ENCODE data around the gene CHN2.
"Not testable (repeated sequence)": the region's sequence is repeated elsewhere in the genome, so short reads cannot be mapped to it uniquely, and the experiment has no call there.

CHN2 gene

GRCh38 chr7:29505931-29506330 is 311.4 kb downstream of the CHN2 start:
- no peak for DNase-seq (ENCODE audit: low read depth, low spot score)
- no peak overlapping the region for H3K27ac ChIP-seq

GRCh38 chr7:29508608-29509007 is 314.0 kb downstream of the CHN2 start:
- DNase-seq (ENCODE audit: low read depth, low spot score): no peak
- H3K27ac ChIP-seq: no peak overlapping the region

DNA sequence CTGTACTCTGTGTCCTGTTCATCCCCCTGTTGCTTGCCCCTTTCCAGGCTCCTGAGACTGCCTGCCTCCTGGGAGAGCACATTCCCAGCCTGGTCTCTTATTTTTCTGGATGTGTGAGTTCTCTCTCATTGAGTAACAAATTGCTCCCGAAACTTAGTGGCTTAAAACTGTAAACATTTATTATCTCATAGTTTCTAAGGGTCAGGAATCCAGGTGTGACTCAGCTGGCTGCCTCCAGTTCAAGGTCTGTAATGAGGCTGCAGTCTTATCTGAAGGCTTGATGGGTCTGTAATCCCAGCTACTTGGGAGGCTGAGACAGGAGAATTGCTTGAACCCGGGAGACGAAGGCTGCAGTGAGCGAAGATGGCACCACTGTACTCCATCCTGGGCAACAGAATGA is 315.5 kb downstream of the CHN2 start:
- no peak for DNase-seq (ENCODE audit: low read depth, low spot score)
- H3K27ac ChIP-seq: no peak overlapping the region

DNA sequence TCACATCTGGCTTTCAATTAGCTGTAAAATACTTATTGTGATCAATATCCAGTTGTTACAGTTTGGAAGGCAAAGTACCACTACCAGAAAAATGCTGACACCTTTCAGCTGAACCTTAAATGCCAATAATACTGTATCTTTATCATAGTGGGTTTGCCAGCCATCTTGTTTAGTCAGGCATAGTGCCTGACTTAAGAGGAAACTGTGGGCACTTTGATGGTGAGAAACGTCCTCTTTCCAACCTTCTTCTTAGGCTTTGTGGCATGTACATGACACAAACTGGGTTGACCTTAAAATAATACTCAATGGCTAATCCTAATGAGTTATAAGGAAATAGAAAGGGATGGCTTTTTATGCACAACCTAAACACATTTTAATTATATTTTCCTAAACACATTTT is 316.8 kb downstream of the CHN2 start:
- no peak overlapping the region for H3K27ac ChIP-seq
- no peak for DNase-seq (ENCODE audit: low read depth, low spot score)

DNA sequence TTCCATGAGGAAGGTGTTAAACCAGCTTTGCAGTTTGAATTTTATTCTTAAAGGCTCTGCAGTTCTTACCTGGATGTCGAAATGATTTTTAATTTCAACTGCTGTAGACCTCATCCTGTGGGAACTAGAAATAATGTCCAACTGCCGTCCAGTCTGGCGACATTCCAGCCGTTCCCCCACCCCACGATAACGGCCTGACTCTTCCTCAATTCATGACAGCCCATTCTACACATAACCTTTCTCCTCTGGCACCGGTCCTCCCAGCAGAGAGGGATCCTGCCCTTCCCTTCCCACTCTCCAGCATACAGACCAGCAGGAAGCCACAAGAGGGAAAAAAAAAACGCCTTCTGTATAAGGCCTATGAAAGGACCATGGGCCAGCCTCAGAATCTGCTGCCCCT is 317.3 kb downstream of the CHN2 start:
- no peak overlapping the region for H3K27ac ChIP-seq
- no peak for DNase-seq (ENCODE audit: low read depth, low spot score)

DNA sequence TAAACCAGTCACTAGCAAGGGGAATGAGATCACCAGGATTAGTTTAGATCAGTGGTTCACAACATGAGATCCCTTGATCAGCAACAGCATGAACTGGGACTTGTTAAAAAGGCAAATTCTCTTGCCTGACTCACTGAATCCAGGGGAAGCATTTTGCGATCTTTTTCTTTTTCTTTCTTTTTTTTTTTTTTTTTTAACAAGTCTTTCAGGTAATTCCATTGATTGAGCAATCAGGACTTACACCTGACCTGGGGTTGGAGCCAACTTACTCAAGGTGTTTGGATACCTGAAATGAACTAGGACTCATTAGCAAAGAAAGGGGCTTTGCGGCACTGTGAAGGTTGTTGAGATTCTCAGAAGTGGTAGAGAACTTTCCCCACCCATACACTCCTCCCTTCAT is 321.9 kb downstream of the CHN2 start:
- DNase-seq (ENCODE audit: low read depth, low spot score): no peak

GRCh38 chr7:29518616-29519015 is 324.0 kb downstream of the CHN2 start:
- DNase-seq (ENCODE audit: low read depth, low spot score): no peak
- H3K27ac ChIP-seq: no peak overlapping the region

More for the DNA sequence above, 321.9 kb downstream of the CHN2 start:
- no peak overlapping the region for H3K27ac ChIP-seq

DNA sequence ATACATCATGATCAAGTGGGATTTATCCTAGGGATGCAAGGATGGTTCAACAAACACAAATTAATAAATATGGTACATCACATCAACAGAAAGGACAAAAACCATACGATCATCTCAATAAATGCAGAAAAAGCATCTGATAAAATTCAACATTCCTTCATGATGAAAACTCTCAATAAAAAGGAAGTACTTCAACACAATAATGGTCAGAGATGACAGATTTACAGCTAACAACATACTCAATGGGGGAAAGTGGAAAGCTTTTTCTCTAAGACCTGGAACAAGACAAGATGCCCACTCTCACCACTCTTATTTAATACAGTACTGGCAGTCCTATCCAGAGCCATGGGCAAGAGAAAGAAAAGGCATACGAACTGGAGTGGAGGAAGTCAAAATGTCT is 329.2 kb downstream of the CHN2 start:
- no peak overlapping the region for H3K27ac ChIP-seq
- no peak for DNase-seq (ENCODE audit: low read depth, low spot score)

DNA sequence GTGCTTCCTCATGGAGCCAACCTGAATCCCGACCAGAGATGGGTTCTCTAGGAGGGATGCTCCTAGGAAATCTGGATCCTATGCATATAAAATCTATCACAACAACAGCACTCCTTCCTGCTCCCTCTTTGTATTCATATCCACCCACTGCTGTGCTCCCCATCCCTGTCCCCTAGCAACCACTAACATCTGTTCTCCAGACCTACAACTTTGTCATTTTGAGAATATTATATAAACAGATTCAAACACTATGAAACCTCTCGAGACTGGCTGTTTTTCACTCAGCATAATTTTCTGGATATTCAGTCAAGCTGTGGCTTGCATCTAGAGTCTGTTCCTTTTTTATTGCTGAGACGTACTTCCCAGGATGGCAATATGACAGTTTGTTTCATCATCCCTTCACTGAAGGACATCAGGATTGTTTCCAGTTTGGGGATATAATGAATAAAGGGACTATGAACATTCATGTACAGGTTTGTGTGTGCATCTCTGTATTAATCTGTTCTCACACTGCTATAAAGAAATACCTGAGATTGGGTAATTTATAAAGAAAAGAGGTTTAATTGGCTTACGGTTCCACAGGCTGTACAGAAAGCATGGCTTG is 333.0 kb downstream of the CHN2 start:
- no peak overlapping the region for H3K27ac ChIP-seq
- DNase-seq (ENCODE audit: low read depth, low spot score): no peak

GRCh38 chr7:29528526-29528925 is 334.0 kb downstream of the CHN2 start:
- not testable (repeated sequence) for DNase-seq (ENCODE audit: low read depth, low spot score); H3K27ac ChIP-seq
